Uterus (tissue), 4 donors: ENCODE results near the gene ZSWIM8. TPM values are rescaled to one million over a fixed set of nuclear protein-coding genes. Genes with fewer than 3 reads are reported as not detected.

Source experiments
- DNase-seq, 2 donors: peaks; one replicate each; pipeline ENCODE4 v3.0.0-alpha.2; 2019 to 2020
- H3K27ac ChIP-seq, 2 donors: fragments of 200-600 bp; sonication (generic); 1 replicate in 1 of 2; 2 replicates in 1 of 2; pipeline ENCODE4 v1.5.1; 2016 to 2018
- H3K27me3 ChIP-seq, 2 donors: fragments of 200-600 bp; sonication (generic); one replicate each; pipeline ENCODE4 v1.5.1; 2018 to 2019; ENCODE audit warnings: control low read depth in 1 of 2
- H3K36me3 ChIP-seq, 2 donors: fragments of 200-600 bp; sonication (generic); one replicate each; pipeline ENCODE4 v1.5.1; 2019; ENCODE audit warnings: control low read depth in 1 of 2
- H3K4me1 ChIP-seq, 2 donors: fragments of 200-600 bp; sonication (generic); one replicate each; pipeline ENCODE4 v1.5.1; 2018 to 2019; ENCODE audit warnings: control low read depth in 1 of 2
- H3K4me3 ChIP-seq, 2 donors: fragments of 200-600 bp; sonication (generic); 1 replicate in 1 of 2; 2 replicates in 1 of 2; pipeline ENCODE4 v1.5.1; 2018 to 2019; ENCODE audit warnings: mild to moderate bottlenecking in 1 of 2
- H3K9me3 ChIP-seq, 2 donors: fragments of 200-600 bp; sonication (generic); one replicate each; pipeline ENCODE4 v1.5.1; 2019; ENCODE audit warnings: control low read depth in 1 of 2
- POLR2A ChIP-seq, 2 donors: fragments of 450-650 bp; IDR thresholded peaks; one replicate each; pipeline ENCODE4 v1.6.1; 2016; ENCODE audit warnings: antibody characterized with exemption in 2 of 2, mild to moderate bottlenecking in 1 of 2, moderate library complexity in 1 of 2
- intact Hi-C: fragments of 100-400 bp; cut with DNase I; formaldehyde crosslinking; loops from one replicate; pipeline ENCODE4 v1.15.1; 2023; ENCODE audit warnings: low total_unique reads
- total RNA-seq, 4 donors: library from RNA; depleted of rRNA in 3 of 4; stranded (reverse); fragments of >200 nt in 3 of 4; gene quantifications; one replicate each; pipeline versions ENCODE4 v1.1.0 to v1.2.4, GENCODE V29; 2014 to 2023
- TF ChIP-seq, protein P1 (sequence below), 4 experiments: fragments of 200-600 bp in 2 of 4; fragments of 450-650 bp in 2 of 4; sonication (generic) in 2 of 4; IDR thresholded peaks; one replicate each; pipeline ENCODE4 v1.5.1; 2016 to 2019; ENCODE audit warnings: antibody characterized with exemption in 4 of 4, mild to moderate bottlenecking in 2 of 4, moderate library complexity in 1 of 4
- donor health status: DM: yes; HTN: yes; CAD: no.

The ZSWIM8 gene
- total RNA-seq, 4 donors from 2014 or later, result 61.4 to 112 (median 91.1) TPM

DNA sequence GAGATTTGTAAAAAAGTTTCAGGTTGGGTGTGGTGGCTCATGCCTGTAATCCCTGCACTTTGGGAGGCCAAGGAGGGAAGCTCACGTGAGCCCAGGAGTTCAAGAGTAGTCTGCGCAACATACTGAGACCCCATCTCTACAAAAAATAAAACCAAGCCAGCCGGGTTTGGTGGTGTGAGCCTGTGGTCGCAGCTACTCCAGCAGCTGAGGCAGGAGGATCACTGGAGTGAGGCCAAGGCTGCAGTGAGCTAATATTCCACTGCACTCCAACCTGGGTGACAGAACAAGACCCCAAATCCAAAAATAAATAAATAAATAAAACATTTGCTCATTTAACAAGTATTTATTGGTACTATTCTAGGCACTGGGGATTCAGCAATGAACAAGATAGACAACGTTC lies 5.1 kb upstream of the ZSWIM8 start:
- H3K9me3 ChIP-seq, result no peaks in the 10 kb centered on the region
- no peaks in the 10 kb centered on the region for H3K27me3 ChIP-seq
- peaks cover 0 to 3% of the 10 kb centered on the region in 2 donors for H3K4me1 ChIP-seq
- TF ChIP-seq, protein P1, sequence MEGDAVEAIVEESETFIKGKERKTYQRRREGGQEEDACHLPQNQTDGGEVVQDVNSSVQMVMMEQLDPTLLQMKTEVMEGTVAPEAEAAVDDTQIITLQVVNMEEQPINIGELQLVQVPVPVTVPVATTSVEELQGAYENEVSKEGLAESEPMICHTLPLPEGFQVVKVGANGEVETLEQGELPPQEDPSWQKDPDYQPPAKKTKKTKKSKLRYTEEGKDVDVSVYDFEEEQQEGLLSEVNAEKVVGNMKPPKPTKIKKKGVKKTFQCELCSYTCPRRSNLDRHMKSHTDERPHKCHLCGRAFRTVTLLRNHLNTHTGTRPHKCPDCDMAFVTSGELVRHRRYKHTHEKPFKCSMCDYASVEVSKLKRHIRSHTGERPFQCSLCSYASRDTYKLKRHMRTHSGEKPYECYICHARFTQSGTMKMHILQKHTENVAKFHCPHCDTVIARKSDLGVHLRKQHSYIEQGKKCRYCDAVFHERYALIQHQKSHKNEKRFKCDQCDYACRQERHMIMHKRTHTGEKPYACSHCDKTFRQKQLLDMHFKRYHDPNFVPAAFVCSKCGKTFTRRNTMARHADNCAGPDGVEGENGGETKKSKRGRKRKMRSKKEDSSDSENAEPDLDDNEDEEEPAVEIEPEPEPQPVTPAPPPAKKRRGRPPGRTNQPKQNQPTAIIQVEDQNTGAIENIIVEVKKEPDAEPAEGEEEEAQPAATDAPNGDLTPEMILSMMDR (IDR thresholded peaks at IDR 0.05), result no peak
- TF ChIP-seq POLR2A (IDR thresholded peaks at IDR 0.05), result no peak
- H3K4me3 ChIP-seq, result no peak overlapping the region
- intact Hi-C loops, result no loop called here
- no peak for DNase-seq
- H3K36me3 ChIP-seq, result no peaks in the 10 kb centered on the region
- no peak overlapping the region for H3K27ac ChIP-seq

DNA sequence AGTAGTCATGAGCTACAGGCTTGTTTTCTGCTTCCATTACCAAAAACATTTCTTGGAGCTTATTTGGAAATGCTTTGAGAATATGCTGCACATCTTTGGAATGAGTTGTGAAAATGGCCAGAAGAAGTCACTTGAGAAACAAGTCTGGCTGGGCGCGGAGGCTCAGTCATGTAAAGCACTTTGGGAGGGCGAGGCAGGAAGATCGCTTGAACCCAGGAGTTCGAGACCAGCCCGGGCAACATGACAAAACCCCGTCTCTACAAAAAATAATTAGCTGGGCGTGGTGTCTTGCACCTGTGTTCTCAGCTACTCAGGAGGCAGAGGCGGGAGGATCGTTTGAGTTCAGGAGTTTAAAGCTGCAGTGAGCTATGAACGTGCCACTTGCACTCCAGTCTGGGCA lies 4.4 kb upstream of the ZSWIM8 start:
- no peaks in the 10 kb centered on the region for H3K36me3 ChIP-seq

DNA sequence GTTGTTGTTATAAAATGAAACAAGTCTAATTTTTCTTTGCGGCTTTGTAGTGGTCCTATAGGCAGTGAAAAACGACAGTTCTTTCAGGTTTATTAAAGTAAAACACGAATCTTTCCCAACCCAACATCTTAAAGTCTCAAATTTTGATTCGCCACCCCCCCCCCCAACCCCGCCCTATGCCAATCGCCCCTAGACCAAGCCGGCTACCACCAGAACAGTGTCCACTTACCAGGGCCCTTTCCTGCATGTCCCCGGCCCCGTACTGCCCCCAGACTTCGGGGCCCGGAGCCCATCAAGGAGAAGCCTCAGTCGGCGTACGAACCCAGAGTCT lies 3.9 kb upstream of the ZSWIM8 start:
- Histone ChIP-seq H3K4me3 (peak overlapping the region; percentile 75 to 84), H3K27me3 (no peaks in the 10 kb centered on the region), H3K9me3 (no peaks in the 10 kb centered on the region), H3K27ac (peak overlapping the region; percentile 91 to 94), H3K36me3 (no peaks in the 10 kb centered on the region), H3K4me1 (no peaks in the 10 kb centered on the region)
- intact Hi-C loops, result no loop called here
- DNase-seq, result no peak
- TF ChIP-seq POLR2A (IDR thresholded peaks at IDR 0.05), result no peak
- TF ChIP-seq, protein P1 (IDR thresholded peaks at IDR 0.05), result no peak

More for the DNA sequence above, 4.4 kb upstream of the ZSWIM8 start:
- intact Hi-C loops, result no loop called here
- Histone ChIP-seq H3K27me3 (no peaks in the 10 kb centered on the region), H3K9me3 (no peaks in the 10 kb centered on the region), H3K4me1 (no peaks in the 10 kb centered on the region), H3K27ac (peak overlapping the region in 1 of 2 donors; percentile 91), H3K4me3 (peak overlapping the region; percentile 75 to 84)
- no peak for TF ChIP-seq POLR2A (IDR thresholded peaks at IDR 0.05)
- TF ChIP-seq, protein P1 (IDR thresholded peaks at IDR 0.05), result no peak
- DNase-seq, result no peak

GRCh38 chr10:73781879-73782748 lies 3.3 kb upstream of the ZSWIM8 start, which contains the start of gene CHCHD1:
Gene CHCHD1 (plus strand): TSS chr10:73782048. CDS start chr10:73782076, 28 bp downstream.
- peak within 1 kb of the TSS; percentile 75 to 84 for H3K4me3 ChIP-seq

DNA sequence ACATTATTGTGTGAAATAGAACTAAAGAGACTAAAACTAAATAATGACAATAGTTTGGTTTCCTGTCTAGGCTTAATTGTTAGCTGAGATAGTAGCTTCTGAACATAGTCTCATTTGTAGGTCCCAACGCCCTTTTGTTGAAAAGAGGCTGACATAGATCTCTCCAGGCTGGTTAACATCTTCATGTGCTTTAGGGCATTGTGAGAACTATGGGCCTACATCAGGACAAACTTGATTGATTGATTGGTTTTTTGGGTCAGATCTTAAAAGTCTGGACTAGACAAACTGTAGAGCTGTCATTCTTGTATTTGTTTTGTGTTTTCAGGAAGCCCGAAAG lies 2.7 kb upstream of the ZSWIM8 start:
- Histone ChIP-seq H3K4me1 (no peaks in the 10 kb centered on the region), H3K27ac (peak overlapping the region; percentile 91 to 94), H3K36me3 (no peaks in the 10 kb centered on the region), H3K27me3 (no peaks in the 10 kb centered on the region), H3K4me3 (peak overlapping the region; percentile 75 to 84), H3K9me3 (no peaks in the 10 kb centered on the region)
- intact Hi-C loops, result no loop called here
- no peak for DNase-seq
- TF ChIP-seq, protein P1 (IDR thresholded peaks at IDR 0.05), result no peak
- no peak for TF ChIP-seq POLR2A (IDR thresholded peaks at IDR 0.05)

More at GRCh38 chr10:73781879-73782748, 3.3 kb upstream of the ZSWIM8 start, which contains the start of gene CHCHD1:
- Histone ChIP-seq H3K27ac (peak within 1 kb of the TSS; percentile 91 to 94), H3K27me3 (no peaks in the 10 kb centered on the region), H3K9me3 (no peaks in the 10 kb centered on the region), H3K4me1 (no peaks in the 10 kb centered on the region), H3K36me3 (no peaks in the 10 kb centered on the region)
- TF ChIP-seq, protein P1 (IDR thresholded peaks at IDR 0.05), result no peak
- TF ChIP-seq POLR2A (IDR thresholded peaks at IDR 0.05), result peak in 1 of 2 donors; percentile 54
- DNase-seq, result peak; percentile 89 to 92
- intact Hi-C loops, result no loop called here
